Measurements from ENCODE around the gene REG4. TPM values are rescaled to one million over a fixed set of nuclear protein-coding genes. Genes with fewer than 3 reads are reported as not detected.
"Not testable (repeated sequence)": the region's sequence is repeated elsewhere in the genome, so short reads cannot be mapped to it uniquely, and the experiment has no call there.

REG4 gene
- total RNA-seq (not detected in 2 replicates), polyA plus RNA-seq (not detected in 2 replicates), polyA minus RNA-seq (ENCODE audit: low replicate concordance) (0.47 TPM in 1 of 2 replicates, not detected in the other)
- polyA plus RNA-seq (2012), result not detected in 2 replicates

GRCh38 chr1:119811387-119811786 is at the start of gene REG4:
Gene REG4, minus strand, starts transcription at chr1:119811460. Its CDS starts 2,691 bp downstream, at chr1:119808769.
- Histone ChIP-seq H3K27ac (ENCODE audit: insufficient read depth, low read length) (no peak within 1 kb of the TSS), H3K36me3 (ENCODE audit: control insufficient read depth, insufficient read depth, low read length) (no peaks in the 10 kb centered on the region), H3K4me3 (replicated peaks in 1 of 4; ENCODE audit: control extremely low read depth in 1 of 4, insufficient read depth in 1 of 4, low read depth in 3 of 4, low read length in 4 of 4) (no peak within 1 kb of the TSS), H3K4me1 (ENCODE audit: control insufficient read depth, extremely low read depth, insufficient read depth, low read length) (no peaks in the 10 kb centered on the region), H3K79me2 (ENCODE audit: control insufficient read depth, insufficient read depth, low read length) (no peaks in the 10 kb centered on the region), H3K9ac (ENCODE audit: insufficient read depth, low read length) (no peak within 1 kb of the TSS), H3K27me3 (ENCODE audit: control insufficient read depth, insufficient read depth, low read length) (peaks cover 11% of the 10 kb centered on the region), H3K4me2 (ENCODE audit: extremely low read depth, insufficient read depth, low read length) (no peak within 1 kb of the TSS), H3K9me3 (ENCODE audit: control insufficient read depth, insufficient read depth, low read depth, low read length) (no peaks in the 10 kb centered on the region), H2AFZ (ENCODE audit: low read length) (no peak within 1 kb of the TSS), H4K20me1 (ENCODE audit: control insufficient read depth, extremely low read depth, insufficient read depth, low read length) (no peaks in the 10 kb centered on the region)
- no peak for DNase-seq (ENCODE audit: low read depth in 2 of 2)
- TF ChIP-seq EZH2 (IDR thresholded peaks at IDR 0.05; ENCODE audit: low read length, missing control alignments) (no peak), CTCF (conservative IDR thresholded peaks at IDR 0.05 in 1 of 2, IDR thresholded peaks at IDR 0.05 in 1 of 2; ENCODE audit: low read depth in 1 of 2, low read length in 2 of 2) (no peak)

GRCh38 chr1:119859647-119860046 is 48.4 kb upstream of the REG4 start:
- Histone ChIP-seq H3K9ac (ENCODE audit: insufficient read depth, low read length) (no peak overlapping the region), H3K4me2 (ENCODE audit: extremely low read depth, insufficient read depth, low read length) (no peak overlapping the region), H3K79me2 (ENCODE audit: control insufficient read depth, insufficient read depth, low read length) (no peaks in the 10 kb centered on the region), H3K36me3 (ENCODE audit: control insufficient read depth, insufficient read depth, low read length) (no peaks in the 10 kb centered on the region), H4K20me1 (ENCODE audit: control insufficient read depth, extremely low read depth, insufficient read depth, low read length) (no peaks in the 10 kb centered on the region), H3K27me3 (ENCODE audit: control insufficient read depth, insufficient read depth, low read length) (no peaks in the 10 kb centered on the region), H3K9me3 (ENCODE audit: control insufficient read depth, insufficient read depth, low read depth, low read length) (no peaks in the 10 kb centered on the region), H3K4me3 (replicated peaks in 1 of 4; ENCODE audit: control extremely low read depth in 1 of 4, insufficient read depth in 1 of 4, low read depth in 3 of 4, low read length in 4 of 4) (no peak overlapping the region), H2AFZ (ENCODE audit: low read length) (no peak overlapping the region), H3K27ac (ENCODE audit: insufficient read depth, low read length) (peak overlapping the region; percentile 4), H3K4me1 (ENCODE audit: control insufficient read depth, extremely low read depth, insufficient read depth, low read length) (peaks cover 15% of the 10 kb centered on the region)
- peak; percentile 77 to 79 for DNase-seq (ENCODE audit: low read depth in 2 of 2)
- TF ChIP-seq CTCF (conservative IDR thresholded peaks at IDR 0.05 in 1 of 2, IDR thresholded peaks at IDR 0.05 in 1 of 2; ENCODE audit: low read depth in 1 of 2, low read length in 2 of 2) (no peak), EZH2 (IDR thresholded peaks at IDR 0.05; ENCODE audit: low read length, missing control alignments) (no peak)

- H3K27me3 ChIP-seq (ENCODE audit: control insufficient read depth, insufficient read depth, low read length); H3K9ac ChIP-seq (ENCODE audit: insufficient read depth, low read length); H3K36me3 ChIP-seq (ENCODE audit: control insufficient read depth, insufficient read depth, low read length); DNase-seq (ENCODE audit: low read depth in 2 of 2); H3K9me3 ChIP-seq (ENCODE audit: control insufficient read depth, insufficient read depth, low read depth, low read length); H4K20me1 ChIP-seq (ENCODE audit: control insufficient read depth, extremely low read depth, insufficient read depth, low read length); H3K4me2 ChIP-seq (ENCODE audit: extremely low read depth, insufficient read depth, low read length); H3K4me3 ChIP-seq (replicated peaks in 1 of 4; ENCODE audit: control extremely low read depth in 1 of 4, insufficient read depth in 1 of 4, low read depth in 3 of 4, low read length in 4 of 4); H2AFZ ChIP-seq (ENCODE audit: low read length); H3K27ac ChIP-seq (ENCODE audit: insufficient read depth, low read length); H3K79me2 ChIP-seq (ENCODE audit: control insufficient read depth, insufficient read depth, low read length): not testable (repeated sequence)
- H3K4me1 ChIP-seq (ENCODE audit: control insufficient read depth, extremely low read depth, insufficient read depth, low read length), result peaks cover 15% of the 10 kb centered on the region
These were observed 47.4 kb upstream of the REG4 start for GRCh38 chr1:119858556-119859214.

Data from fibroblast of lung (primary cell).